ENCODE results near the gene DNAJC18.
"Not testable (repeated sequence)": the region's sequence is repeated elsewhere in the genome, so short reads cannot be mapped to it uniquely, and the experiment has no call there.

Gene DNAJC18

DNA sequence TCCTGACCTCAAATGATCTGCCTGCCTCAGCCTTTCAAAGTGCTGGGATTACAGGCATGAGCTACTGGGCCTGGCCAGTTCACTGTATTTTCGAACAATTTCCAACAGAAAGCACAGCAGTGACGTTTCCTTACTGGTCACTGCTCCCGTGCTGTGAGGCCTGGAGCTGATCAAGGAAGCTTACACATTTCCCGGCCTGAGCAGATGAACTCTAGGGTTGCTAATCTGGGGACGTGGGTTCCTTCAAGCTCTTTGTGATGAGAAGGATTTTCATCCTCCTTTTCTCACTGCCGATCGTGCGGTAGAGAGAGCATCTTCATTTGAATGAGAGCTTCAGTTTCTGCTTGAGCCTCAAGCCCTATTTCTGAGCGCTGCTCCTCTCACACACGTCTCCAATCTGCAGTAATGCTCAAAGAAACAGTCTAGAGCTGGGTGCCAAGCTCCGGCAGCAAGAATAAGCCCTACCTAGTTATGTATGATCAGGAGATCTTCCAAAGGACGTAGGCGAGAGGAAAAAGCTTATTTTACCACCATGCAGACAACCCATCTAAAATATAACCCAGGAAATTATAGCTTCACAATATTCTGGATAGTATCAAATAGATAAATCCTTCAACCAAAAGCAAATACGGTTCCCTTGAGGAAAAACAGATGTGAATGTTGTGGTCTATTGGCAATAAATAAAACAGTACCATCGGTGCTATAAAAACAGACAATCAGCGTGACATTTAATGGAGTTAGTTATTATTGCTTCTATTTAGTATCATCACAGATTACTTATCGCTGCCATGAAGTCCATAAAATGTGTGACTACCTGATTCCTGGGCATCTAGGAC is 28.1 kb downstream of the DNAJC18 start:
- H3K27me3 ChIP-seq (ENCODE audit: insufficient read depth, low read length), result no peaks in the 10 kb centered on the region
- TF ChIP-seq CTCF (IDR thresholded peaks at IDR 0.05; ENCODE audit: low read length) (no peak), EZH2 (IDR thresholded peaks at IDR 0.05; ENCODE audit: borderline replicate concordance, low read length) (no peak)

GRCh38 chr5:139410121-139410992 is 29.0 kb downstream of the DNAJC18 start:
- Histone ChIP-seq H4K20me1 (ENCODE audit: insufficient read depth, low read length) (no peaks in the 10 kb centered on the region), H3K9ac (ENCODE audit: low read length) (no peak overlapping the region), H3K9me2 (ENCODE audit: low read depth, low read length) (no peaks in the 10 kb centered on the region), H3K27me3 (ENCODE audit: insufficient read depth, low read length) (no peaks in the 10 kb centered on the region), H3K79me2 (ENCODE audit: insufficient read depth, low read length) (no peaks in the 10 kb centered on the region), H3K27ac (ENCODE audit: low read depth, low read length, poor library complexity, severe bottlenecking) (no peak overlapping the region), H3K4me1 (ENCODE audit: insufficient read depth, low read length, severe bottlenecking) (peaks cover 20% of the 10 kb centered on the region), H3K36me3 (ENCODE audit: insufficient read depth, low read length) (no peaks in the 10 kb centered on the region), H3K4me3 (ENCODE audit: low read depth, low read length, poor library complexity, severe bottlenecking) (no peak overlapping the region), H3K9me3 (ENCODE audit: low read length) (no peaks in the 10 kb centered on the region), H3F3A (ENCODE audit: insufficient read depth, low read length) (no peaks in the 10 kb centered on the region), H3K4me2 (ENCODE audit: low read length) (no peak overlapping the region), H2AFZ (ENCODE audit: low read length) (no peak overlapping the region)
- TF ChIP-seq CTCF (IDR thresholded peaks at IDR 0.05; ENCODE audit: low read length) (no peak), EZH2 (IDR thresholded peaks at IDR 0.05; ENCODE audit: borderline replicate concordance, low read length) (no peak)

More for the DNA sequence above, 28.1 kb downstream of the DNAJC18 start:
- Histone ChIP-seq H3K79me2 (ENCODE audit: insufficient read depth, low read length) (no peaks in the 10 kb centered on the region), H3K4me3 (ENCODE audit: low read depth, low read length, poor library complexity, severe bottlenecking) (no peak overlapping the region), H2AFZ (ENCODE audit: low read length) (no peak overlapping the region), H3K4me2 (ENCODE audit: low read length) (no peak overlapping the region), H3K9me3 (ENCODE audit: low read length) (no peaks in the 10 kb centered on the region), H3K9me2 (ENCODE audit: low read depth, low read length) (no peaks in the 10 kb centered on the region), H3K36me3 (ENCODE audit: insufficient read depth, low read length) (no peaks in the 10 kb centered on the region), H3K4me1 (ENCODE audit: insufficient read depth, low read length, severe bottlenecking) (peaks cover 20% of the 10 kb centered on the region), H4K20me1 (ENCODE audit: insufficient read depth, low read length) (no peaks in the 10 kb centered on the region), H3K27ac (ENCODE audit: low read depth, low read length, poor library complexity, severe bottlenecking) (no peak overlapping the region), H3F3A (ENCODE audit: insufficient read depth, low read length) (no peaks in the 10 kb centered on the region), H3K9ac (ENCODE audit: low read length) (no peak overlapping the region)

- not testable (repeated sequence) for H3K9me3 ChIP-seq (ENCODE audit: low read length); H3K9ac ChIP-seq (ENCODE audit: low read length); H3K27ac ChIP-seq (ENCODE audit: low read depth, low read length, poor library complexity, severe bottlenecking); H3K4me2 ChIP-seq (ENCODE audit: low read length); H2AFZ ChIP-seq (ENCODE audit: low read length); H3F3A ChIP-seq (ENCODE audit: insufficient read depth, low read length); H3K4me3 ChIP-seq (ENCODE audit: low read depth, low read length, poor library complexity, severe bottlenecking); H3K79me2 ChIP-seq (ENCODE audit: insufficient read depth, low read length); H3K9me2 ChIP-seq (ENCODE audit: low read depth, low read length); H3K36me3 ChIP-seq (ENCODE audit: insufficient read depth, low read length); H3K27me3 ChIP-seq (ENCODE audit: insufficient read depth, low read length); H4K20me1 ChIP-seq (ENCODE audit: insufficient read depth, low read length)
- H3K4me1 ChIP-seq (ENCODE audit: insufficient read depth, low read length, severe bottlenecking), result peaks cover 27% of the 10 kb centered on the region
Observed at GRCh38 chr5:139409116-139409515, 30.2 kb downstream of the DNAJC18 start.

Data from OCI-LY1 (cell line).